HepG2 (cell line): ENCODE measurements around the gene ZBTB46. TPM values are rescaled to one million over a fixed set of nuclear protein-coding genes. Genes with fewer than 3 reads are reported as not detected.

Experiments
- KIAA2018 ChIP-seq: sonication (generic); formaldehyde crosslinking; IDR thresholded peaks from 2 replicates; pipeline ENCODE4 v1.5.0; 2020; ENCODE audit warnings: mild to moderate bottlenecking, missing genetic modification reagents, borderline replicate concordance
- MAFK ChIP-seq, 2 experiments: IDR thresholded peaks in 1 of 2; conservative IDR thresholded peaks in 1 of 2; 2 replicates each; pipeline ENCODE4 v1.6.1; 2011; ENCODE audit warnings: improper control_type of control experiment in 2 of 2, low read length in 2 of 2
- MED1 ChIP-seq: sonication (generic); formaldehyde crosslinking; IDR thresholded peaks from 2 replicates; pipeline ENCODE4 v1.4.0; 2020; ENCODE audit warnings: missing genetic modification reagents
- MED8 ChIP-seq: sonication (generic); formaldehyde crosslinking; IDR thresholded peaks from 2 replicates; pipeline ENCODE4 v1.8.1; 2023; ENCODE audit warnings: mild to moderate bottlenecking, missing genetic modification reagents; ENCODE audit not compliant: insufficient replicate concordance
- NR3C1 ChIP-seq: sonication (generic); formaldehyde crosslinking; IDR thresholded peaks from 2 replicates; pipeline ENCODE4 v1.4.0; 2020; ENCODE audit warnings: missing genetic modification reagents
- PAF1 ChIP-seq: IDR thresholded peaks from 2 replicates; pipeline ENCODE4 v1.6.1; 2016; ENCODE audit warnings: missing genetic modification reagents, missing compliant biosample characterization
- PHF20 ChIP-seq: sonication (generic); formaldehyde crosslinking; IDR thresholded peaks from 2 replicates; pipeline ENCODE4 v1.5.0; 2020; ENCODE audit warnings: mild to moderate bottlenecking, missing genetic modification reagents
- SOX13 ChIP-seq, 3 experiments: fragments of 450-650 bp in 1 of 3; sonication (generic) in 1 of 3; formaldehyde crosslinking in 1 of 3; IDR thresholded peaks in 2 of 3; conservative IDR thresholded peaks in 1 of 3; 2 replicates each; pipeline versions ENCODE4 v1.5.0 to v1.6.1; 2016 to 2020; ENCODE audit warnings: antibody characterized with exemption in 1 of 3, mild to moderate bottlenecking in 1 of 3, missing compliant biosample characterization in 1 of 3, missing genetic modification reagents in 1 of 3, moderate library complexity in 1 of 3
- ZNF101 ChIP-seq: sonication (generic); formaldehyde crosslinking; IDR thresholded peaks from 2 replicates; pipeline ENCODE4 v1.4.0; 2020; ENCODE audit warnings: mild to moderate bottlenecking, low read depth, missing genetic modification reagents, borderline replicate concordance
- ZNF280D ChIP-seq: sonication (generic); formaldehyde crosslinking; IDR thresholded peaks from 2 replicates; pipeline ENCODE4 v1.5.1; 2020; ENCODE audit warnings: mild to moderate bottlenecking, missing genetic modification reagents
- ZNF33B ChIP-seq: sonication (generic); formaldehyde crosslinking; IDR thresholded peaks from 2 replicates; pipeline ENCODE4 v1.5.1; 2020; ENCODE audit warnings: mild to moderate bottlenecking, missing genetic modification reagents
- ZNF382 ChIP-seq: sonication (generic); formaldehyde crosslinking; IDR thresholded peaks from 2 replicates; pipeline ENCODE4 v1.5.0; 2020; ENCODE audit warnings: missing genetic modification reagents, mild to moderate bottlenecking, borderline replicate concordance
- ZNF460 ChIP-seq: sonication (generic); formaldehyde crosslinking; IDR thresholded peaks from 2 replicates; pipeline ENCODE4 v1.5.1; 2020; ENCODE audit warnings: missing genetic modification reagents, mild to moderate bottlenecking, borderline replicate concordance
- ZNF558 ChIP-seq: sonication (generic); formaldehyde crosslinking; IDR thresholded peaks from 2 replicates; pipeline ENCODE4 v1.9.0; 2022; ENCODE audit warnings: mild to moderate bottlenecking, missing genetic modification reagents, borderline replicate concordance
- polyA plus RNA-seq, 8 experiments: library from polyadenylated mRNA; depleted of rRNA in 3 of 8; stranded (reverse) in 7 of 8; unstranded in 1 of 8; fragments of >200 nt; fragmentation: Illumina TruSeq in 4 of 8; extraction: Trizol in 4 of 8; gene quantifications; 2 replicates each; pipeline versions ENCODE4 v1.2.1 to v1.2.3, GENCODE V29; 2011 to 2016; ENCODE audit warnings: low read depth in 4 of 8, missing spikeins in 1 of 8, mixed read lengths in 1 of 8; ENCODE audit not compliant: insufficient read depth in 1 of 8
- total RNA-seq, 5 experiments: library from RNA; depleted of rRNA; stranded (reverse); fragments of >200 nt; fragmentation: Illumina TruSeq; extraction: Trizol; gene quantifications; 2 replicates each; pipeline ENCODE4 v1.2.3, GENCODE V29; 2016; ENCODE audit warnings: low read depth in 1 of 5
- TF ChIP-seq, protein P1 (sequence below): sonication (generic); formaldehyde crosslinking; IDR thresholded peaks from 2 replicates; pipeline ENCODE4 v1.8.0; 2022; ENCODE audit warnings: missing genetic modification reagents, mild to moderate bottlenecking, borderline replicate concordance

ZBTB46 gene
- total and polyA plus RNA-seq, 2 of the 13 experiments (the other 11 are each of a cell fraction or from before 2014, with no cell fraction given), result 1.6 to 13.5 TPM

DNA sequence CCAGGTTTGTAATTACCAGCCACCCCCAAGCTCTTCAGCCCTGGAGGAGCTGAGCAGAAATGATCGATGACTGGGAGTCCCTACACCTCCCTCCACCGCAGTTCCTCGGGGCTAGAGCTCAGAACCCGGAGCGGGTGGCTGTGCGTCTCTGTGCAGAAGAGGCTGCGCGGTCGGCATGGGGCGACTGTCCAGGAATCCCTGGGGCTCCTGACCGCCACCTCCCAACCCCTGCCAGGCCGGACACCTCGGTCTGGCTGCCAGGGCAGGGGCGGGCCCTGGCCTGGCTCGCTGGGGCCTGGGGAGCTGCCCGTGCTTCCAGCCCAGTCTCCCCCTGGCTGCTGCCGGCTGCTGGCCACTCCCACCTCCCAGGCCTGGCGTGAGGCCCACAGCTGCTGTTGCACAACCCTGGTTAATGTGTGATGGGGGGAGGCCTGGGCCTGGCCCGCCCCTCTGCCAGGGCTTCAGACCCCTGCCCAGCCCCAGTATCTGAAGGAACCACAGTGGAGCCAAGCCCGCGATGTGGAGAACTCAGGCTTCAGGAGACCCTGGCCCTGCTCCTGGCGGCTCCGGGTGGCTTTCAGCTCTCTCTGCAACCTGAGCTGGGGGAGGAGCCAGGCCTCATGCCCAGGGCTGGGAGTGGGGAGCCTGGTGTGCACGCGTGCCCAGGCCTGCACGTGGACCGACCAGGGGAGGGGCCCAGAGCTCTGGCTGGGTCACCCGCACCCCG, 90.3 kb downstream of the ZBTB46 start (continued):
- TF ChIP-seq ZNF460 (CRISPR knock-in tag), result no peak; the same call in 1 of the 2 replicates
- no peak for TF ChIP-seq PAF1 (CRISPR knock-in tag)
- TF ChIP-seq, protein P1, sequence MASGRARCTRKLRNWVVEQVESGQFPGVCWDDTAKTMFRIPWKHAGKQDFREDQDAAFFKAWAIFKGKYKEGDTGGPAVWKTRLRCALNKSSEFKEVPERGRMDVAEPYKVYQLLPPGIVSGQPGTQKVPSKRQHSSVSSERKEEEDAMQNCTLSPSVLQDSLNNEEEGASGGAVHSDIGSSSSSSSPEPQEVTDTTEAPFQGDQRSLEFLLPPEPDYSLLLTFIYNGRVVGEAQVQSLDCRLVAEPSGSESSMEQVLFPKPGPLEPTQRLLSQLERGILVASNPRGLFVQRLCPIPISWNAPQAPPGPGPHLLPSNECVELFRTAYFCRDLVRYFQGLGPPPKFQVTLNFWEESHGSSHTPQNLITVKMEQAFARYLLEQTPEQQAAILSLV (CRISPR knock-in tag), result peak; percentile 96
- TF ChIP-seq MED8 (CRISPR knock-in tag), result peak; percentile 97
- TF ChIP-seq NR3C1 (CRISPR knock-in tag), result peak; percentile 87; the same call in 1 of the 2 replicates
- peak; percentile 96 for TF ChIP-seq MED1 (CRISPR knock-in tag)
- TF ChIP-seq ZNF558 (CRISPR knock-in tag), result peak; percentile 97
- 0 out of 2 replicates have a peak, but pooled peaks have one; percentile 60 for TF ChIP-seq ZNF101
- no peak for TF ChIP-seq SOX13 (IDR thresholded peaks at IDR 0.05)
- TF ChIP-seq SOX13 (CRISPR knock-in tag; conservative IDR thresholded peaks at IDR 0.05 in 1 of 2, IDR thresholded peaks at IDR 0.05 in 1 of 2), result peak; percentile 55 to 89; a peak in 2 of 4 replicates
- no peak for TF ChIP-seq MAFK (conservative IDR thresholded peaks at IDR 0.05 in 1 of 2, IDR thresholded peaks at IDR 0.05 in 1 of 2; ENCODE audit: low read length in 2 of 2)
- TF ChIP-seq PHF20, result peak; percentile 67
- peak; percentile 95 for TF ChIP-seq ZNF33B (CRISPR knock-in tag)
- no peak for TF ChIP-seq KIAA2018 (CRISPR knock-in tag)
- TF ChIP-seq ZNF382 (CRISPR knock-in tag), result no peak
- peak; percentile 78; the same call in 1 of the 2 replicates for TF ChIP-seq ZNF280D (CRISPR knock-in tag)
